Endometrial microvascular endothelial cells (primary cell): Measurements from ENCODE around the gene DNAJC10. TPM values are rescaled to one million over a fixed set of nuclear protein-coding genes. Genes with fewer than 3 reads are reported as not detected.
"Not testable (repeated sequence)": the region's sequence is repeated elsewhere in the genome, so short reads cannot be mapped to it uniquely, and the experiment has no call there.

Source experiments
- in situ Hi-C: cut with HindIII; loops from 2 replicates; pipeline ENCODE4 v1.10.0; 2017; ENCODE audit warnings: low sequenced_read_pairs, low pct_unique_long_range_greater_than_20kb; ENCODE audit errors: inconsistent ontology term
- total RNA-seq: library from RNA; depleted of rRNA; stranded (reverse); fragments of >200 nt; gene quantifications from one replicate; pipeline ENCODE4 v1.2.3, GENCODE V29; 2015; ENCODE audit errors: inconsistent ontology term

DNAJC10 gene
- total RNA-seq, 1 donor from 2014 or later = 96.2 TPM

GRCh38 chr2:182717816-182718215, 1.8 kb downstream of the DNAJC10 start:
- in situ Hi-C loops = no loop called here

GRCh38 chr2:182718459-182718858, 2.4 kb downstream of the DNAJC10 start:
- in situ Hi-C loops = no loop called here

- in situ Hi-C loops = not testable (repeated sequence)
Measured at GRCh38 chr2:182719116-182719515, 3.1 kb downstream of the DNAJC10 start.

GRCh38 chr2:182724656-182725055, 8.6 kb downstream of the DNAJC10 start:
- in situ Hi-C loops = no loop called here

GRCh38 chr2:182726473-182726872, 10.4 kb downstream of the DNAJC10 start:
- in situ Hi-C loops = no loop called here

GRCh38 chr2:182728014-182728413, 12.0 kb downstream of the DNAJC10 start:
- in situ Hi-C loops = no loop called here

GRCh38 chr2:182729710-182730339, 13.8 kb downstream of the DNAJC10 start:
- in situ Hi-C loops = no loop called here

- in situ Hi-C loops = no loop called here
Measured at GRCh38 chr2:182730486-182730885, 14.4 kb downstream of the DNAJC10 start.

GRCh38 chr2:182732736-182733135, 16.7 kb downstream of the DNAJC10 start:
- in situ Hi-C loops = no loop called here

GRCh38 chr2:182733572-182733971, 17.5 kb downstream of the DNAJC10 start:
- in situ Hi-C loops = no loop called here

- in situ Hi-C loops = not testable (repeated sequence)
Measured at GRCh38 chr2:182736856-182737255, 20.8 kb downstream of the DNAJC10 start.

GRCh38 chr2:182740701-182741100, 24.6 kb downstream of the DNAJC10 start:
- in situ Hi-C loops = no loop called here

GRCh38 chr2:182741620-182742019, 25.6 kb downstream of the DNAJC10 start:
- in situ Hi-C loops = no loop called here

- in situ Hi-C loops = no loop called here
Measured at GRCh38 chr2:182744490-182744889, 28.4 kb downstream of the DNAJC10 start.

GRCh38 chr2:182745061-182745460, 29.0 kb downstream of the DNAJC10 start:
- in situ Hi-C loops = no loop called here

GRCh38 chr2:182745894-182746293, 29.8 kb downstream of the DNAJC10 start:
- in situ Hi-C loops = not testable (repeated sequence)

GRCh38 chr2:182754231-182754630, 38.2 kb downstream of the DNAJC10 start:
- in situ Hi-C loops = no loop called here

GRCh38 chr2:182758379-182758778, 42.3 kb downstream of the DNAJC10 start:
- in situ Hi-C loops = no loop called here

GRCh38 chr2:182761903-182762302, 45.8 kb downstream of the DNAJC10 start:
- in situ Hi-C loops = no loop called here

- in situ Hi-C loops = no loop called here
Measured at GRCh38 chr2:182763311-182763912, 47.4 kb downstream of the DNAJC10 start.

GRCh38 chr2:182766626-182767025, 50.6 kb downstream of the DNAJC10 start:
- in situ Hi-C loops = no loop called here
